NCI-H226 (cell line): ENCODE data around the gene TNFSF15.
A peak's percentile ranks its signal among the peaks of the same experiment; 100 is the strongest.
"Not testable (repeated sequence)": the region's sequence is repeated elsewhere in the genome, so short reads cannot be mapped to it uniquely, and the experiment has no call there.

Experiments used
- DNase-seq: peaks from one replicate; pipeline ENCODE4 v3.0.0-alpha.2; 2015

Gene TNFSF15

GRCh38 chr9:114745879-114746550, 59.8 kb downstream of the TNFSF15 start:
- no peak for DNase-seq

- DNase-seq = no peak
Measured at GRCh38 chr9:114745108-114745848, 60.6 kb downstream of the TNFSF15 start.

GRCh38 chr9:114743446-114743845, 62.4 kb downstream of the TNFSF15 start:
- DNase-seq = peak; percentile 6

- DNase-seq = peak; percentile 9
Measured at GRCh38 chr9:114742947-114743346, 62.9 kb downstream of the TNFSF15 start.

GRCh38 chr9:114741521-114741920, 64.3 kb downstream of the TNFSF15 start:
- DNase-seq = not testable (repeated sequence)

- DNase-seq = peak; percentile 70
Measured at GRCh38 chr9:114738581-114739316, 67.1 kb downstream of the TNFSF15 start.

GRCh38 chr9:114737847-114738246, 68.0 kb downstream of the TNFSF15 start:
- DNase-seq = no peak

GRCh38 chr9:114737118-114737517, 68.7 kb downstream of the TNFSF15 start:
- DNase-seq = peak; percentile 35

GRCh38 chr9:114735704-114736103, 70.1 kb downstream of the TNFSF15 start:
- DNase-seq = no peak

- DNase-seq = not testable (repeated sequence)
Measured at GRCh38 chr9:114735139-114735538, 70.7 kb downstream of the TNFSF15 start.
